ENCODE measurements around the gene SPEF1.

DNA sequence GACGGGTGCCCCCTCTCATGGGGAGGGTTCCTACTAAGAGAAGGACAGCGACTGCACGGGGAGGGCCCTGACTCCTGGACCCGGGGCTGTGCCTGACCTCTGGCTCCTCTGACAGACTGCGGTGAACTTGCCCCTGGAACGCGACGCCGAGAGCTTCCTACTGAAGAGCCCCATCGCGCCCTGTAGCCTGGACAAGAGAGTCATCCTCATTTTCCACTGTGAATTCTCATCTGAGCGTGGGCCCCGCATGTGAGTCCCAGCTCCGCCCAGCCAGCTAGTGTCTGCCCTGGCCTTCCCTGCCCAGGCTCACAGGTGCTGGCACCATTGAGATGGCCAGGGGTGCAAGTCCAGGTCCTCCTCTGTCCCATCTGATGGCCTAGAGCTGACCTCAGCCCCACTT is 22.0 kb upstream of the SPEF1 start:
- no peak for TF ChIP-seq POLR2AphosphoS5 (IDR thresholded peaks at IDR 0.05; ENCODE audit: low read depth, low read length)
- no peak for TF ChIP-seq SPI1 (IDR thresholded peaks at IDR 0.05; ENCODE audit: low read depth, low read length)
- TF ChIP-seq POLR2A (IDR thresholded peaks at IDR 0.05; ENCODE audit: low read depth, low read length): no peak
- no peak for TF ChIP-seq PAX5 (IDR thresholded peaks at IDR 0.05; ENCODE audit: insufficient read depth, low read length, severe bottlenecking)
- TF ChIP-seq TAF1 (IDR thresholded peaks at IDR 0.05; ENCODE audit: low read depth, low read length): no peak
- no peak for TF ChIP-seq POU2F2 (IDR thresholded peaks at IDR 0.05; ENCODE audit: low read depth, low read length)
